Smooth muscle cell (in vitro differentiated cells): ENCODE measurements around the gene LMX1A. TPM values are rescaled to one million over a fixed set of nuclear protein-coding genes. Genes with fewer than 3 reads are reported as not detected.

Experiments
- DNase-seq: peaks from one replicate; lab custom pipeline; 2025; ENCODE audit not compliant: unreplicated experiment; lab: John Stamatoyannopoulos, UW
- H2AFZ ChIP-seq: fragments of 200-600 bp; sonication (generic); 2 replicates; pipeline ENCODE4 v1.6.0; 2016; ENCODE audit warnings: antibody characterized with exemption, low read depth, mild to moderate bottlenecking
- H3F3A ChIP-seq: fragments of 200-600 bp; sonication (generic); 2 replicates; pipeline ENCODE4 v1.6.0; 2017; ENCODE audit warnings: antibody characterized with exemption, low read depth
- H3K27ac ChIP-seq: fragments of 200-600 bp; sonication (generic); 2 replicates; pipeline ENCODE4 v1.5.1; 2016; ENCODE audit warnings: low read depth, mild to moderate bottlenecking
- H3K27me3 ChIP-seq: fragments of 200-600 bp; sonication (generic); 2 replicates; pipeline ENCODE4 v1.6.1; 2016; ENCODE audit warnings: low read depth, mild to moderate bottlenecking
- H3K36me3 ChIP-seq: fragments of 200-600 bp; sonication (generic); 2 replicates; pipeline ENCODE4 v1.5.1; 2016; ENCODE audit warnings: low read depth
- H3K4me1 ChIP-seq: fragments of 200-600 bp; sonication (generic); 2 replicates; pipeline ENCODE4 v1.5.1; 2016; ENCODE audit warnings: low read depth
- H3K4me2 ChIP-seq: fragments of 200-600 bp; sonication (generic); 2 replicates; pipeline ENCODE4 v1.6.0; 2016; ENCODE audit warnings: mild to moderate bottlenecking
- H3K4me3 ChIP-seq: fragments of 200-600 bp; sonication (generic); 2 replicates; pipeline ENCODE4 v1.5.1; 2016; ENCODE audit warnings: mild to moderate bottlenecking
- H3K79me2 ChIP-seq: fragments of 200-600 bp; sonication (generic); 2 replicates; pipeline ENCODE4 v1.6.0; 2016; ENCODE audit warnings: low read depth, mild to moderate bottlenecking
- H3K9ac ChIP-seq: fragments of 200-600 bp; sonication (generic); 2 replicates; pipeline ENCODE4 v1.6.0; 2016; ENCODE audit warnings: low read depth
- H3K9me3 ChIP-seq: fragments of 200-600 bp; sonication (generic); replicated peaks from 2 replicates; pipeline ENCODE4 v1.5.1; 2016; ENCODE audit warnings: low read depth
- H4K20me1 ChIP-seq: fragments of 200-600 bp; sonication (generic); 2 replicates; pipeline ENCODE4 v1.6.0; 2016; ENCODE audit warnings: low read depth
- WGBS: methylation state at CpG from one replicate; pipeline ENCODE4 v1.1.7; 2016; ENCODE audit warnings: low lambda C conversion rate; 5-methylcytosine and 5-hydroxymethylcytosine counted together
- polyA plus RNA-seq: library from polyadenylated mRNA; unstranded; fragments of >200 nt; fragmentation: Nextera tagmentation; extraction: Ambion mirVana; gene quantifications from 2 replicates; pipeline ENCODE4 v1.2.1, GENCODE V29; 2016
- total RNA-seq: library from RNA; depleted of rRNA; stranded (reverse); fragments of >200 nt; gene quantifications from 2 replicates; pipeline ENCODE4 v1.2.3, GENCODE V29; 2014
- TF ChIP-seq, protein P1 (sequence below): fragments of 200-600 bp; sonication (generic); IDR thresholded peaks from 2 replicates; pipeline ENCODE4 v1.5.1; 2017; ENCODE audit warnings: borderline replicate concordance, mild to moderate bottlenecking, antibody characterized with exemption; ENCODE audit not compliant: insufficient read depth, poor library complexity, severe bottlenecking

The LMX1A gene
- total and polyA plus RNA-seq, 2 experiments from 2014 or later = not detected

DNA sequence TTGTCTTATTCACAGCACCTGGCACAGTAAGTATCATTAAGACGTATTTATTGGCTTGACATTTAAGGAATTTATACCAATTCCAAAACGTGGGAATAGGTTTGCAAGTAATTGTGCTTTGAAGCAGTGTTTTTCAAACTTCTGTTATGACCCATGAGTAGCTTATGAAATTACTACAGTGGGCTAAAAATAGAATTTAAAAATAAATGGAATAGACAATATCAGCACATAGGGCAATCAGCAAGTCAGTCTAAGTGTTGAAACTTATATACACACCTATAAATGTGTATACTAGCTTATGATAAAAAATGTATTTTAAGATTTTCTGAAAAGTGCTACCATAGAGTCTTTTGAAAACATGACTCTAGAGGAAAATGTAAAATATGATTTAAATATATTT is 116.6 kb downstream of the LMX1A start:
- peaks cover 92% of the 10 kb centered on the region for H3K27me3 ChIP-seq
- no peaks in the 10 kb centered on the region for H3K79me2 ChIP-seq
- WGBS = 38% methylated on average over 2 of the region's 2 CpGs
- no peak for DNase-seq
- no peak overlapping the region for H3K9ac ChIP-seq
- H2AFZ ChIP-seq = no peak overlapping the region
- TF ChIP-seq, protein P1, sequence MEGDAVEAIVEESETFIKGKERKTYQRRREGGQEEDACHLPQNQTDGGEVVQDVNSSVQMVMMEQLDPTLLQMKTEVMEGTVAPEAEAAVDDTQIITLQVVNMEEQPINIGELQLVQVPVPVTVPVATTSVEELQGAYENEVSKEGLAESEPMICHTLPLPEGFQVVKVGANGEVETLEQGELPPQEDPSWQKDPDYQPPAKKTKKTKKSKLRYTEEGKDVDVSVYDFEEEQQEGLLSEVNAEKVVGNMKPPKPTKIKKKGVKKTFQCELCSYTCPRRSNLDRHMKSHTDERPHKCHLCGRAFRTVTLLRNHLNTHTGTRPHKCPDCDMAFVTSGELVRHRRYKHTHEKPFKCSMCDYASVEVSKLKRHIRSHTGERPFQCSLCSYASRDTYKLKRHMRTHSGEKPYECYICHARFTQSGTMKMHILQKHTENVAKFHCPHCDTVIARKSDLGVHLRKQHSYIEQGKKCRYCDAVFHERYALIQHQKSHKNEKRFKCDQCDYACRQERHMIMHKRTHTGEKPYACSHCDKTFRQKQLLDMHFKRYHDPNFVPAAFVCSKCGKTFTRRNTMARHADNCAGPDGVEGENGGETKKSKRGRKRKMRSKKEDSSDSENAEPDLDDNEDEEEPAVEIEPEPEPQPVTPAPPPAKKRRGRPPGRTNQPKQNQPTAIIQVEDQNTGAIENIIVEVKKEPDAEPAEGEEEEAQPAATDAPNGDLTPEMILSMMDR = no peak
- H4K20me1 ChIP-seq = no peaks in the 10 kb centered on the region
- H3K27ac ChIP-seq = no peak overlapping the region
- peaks cover 10% of the 10 kb centered on the region for H3K4me1 ChIP-seq
- H3K4me3 ChIP-seq = no peak overlapping the region
- H3K36me3 ChIP-seq = no peaks in the 10 kb centered on the region
- no peaks in the 10 kb centered on the region for H3F3A ChIP-seq
- no peak overlapping the region for H3K4me2 ChIP-seq
- H3K9me3 ChIP-seq = no peaks in the 10 kb centered on the region

DNA sequence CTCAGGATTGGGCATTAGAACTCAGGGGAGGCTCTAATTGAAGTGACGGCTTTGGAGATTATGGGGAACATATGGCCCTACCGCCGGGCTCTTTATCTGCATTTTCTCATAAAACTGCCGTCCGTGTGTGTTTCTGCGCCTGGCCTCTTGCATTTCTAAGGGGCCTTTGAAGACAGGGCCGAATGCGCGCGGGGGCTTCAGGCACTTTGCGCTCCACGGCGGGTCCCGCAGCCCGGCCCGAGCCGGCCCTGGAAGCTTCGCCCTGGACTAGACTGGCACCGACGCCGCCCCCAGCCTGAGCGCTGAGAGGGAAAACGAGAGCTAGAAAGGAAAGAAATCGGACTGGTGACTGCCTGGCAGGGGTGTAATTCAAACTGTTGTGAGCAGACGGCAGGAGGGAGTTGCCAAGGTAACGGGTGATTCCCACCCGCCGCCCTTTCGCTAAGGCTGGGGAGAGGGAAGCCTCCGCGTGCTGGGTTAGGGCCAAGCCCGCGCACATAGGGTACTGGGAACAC is 120.7 kb downstream of the LMX1A start:
- Histone ChIP-seq H4K20me1 (no peaks in the 10 kb centered on the region), H2AFZ (no peak overlapping the region), H3K79me2 (no peaks in the 10 kb centered on the region), H3F3A (no peaks in the 10 kb centered on the region), H3K27ac (no peak overlapping the region), H3K4me3 (peak overlapping the region; percentile 45), H3K36me3 (no peaks in the 10 kb centered on the region), H3K4me2 (peak overlapping the region; percentile 88), H3K9me3 (no peaks in the 10 kb centered on the region), H3K4me1 (peaks cover 16% of the 10 kb centered on the region), H3K27me3 (peaks cover 97% of the 10 kb centered on the region), H3K9ac (no peak overlapping the region)
- DNase-seq = no peak
- TF ChIP-seq, protein P1 = no peak
- WGBS = 2% methylated on average over 33 of the region's 33 CpGs

DNA sequence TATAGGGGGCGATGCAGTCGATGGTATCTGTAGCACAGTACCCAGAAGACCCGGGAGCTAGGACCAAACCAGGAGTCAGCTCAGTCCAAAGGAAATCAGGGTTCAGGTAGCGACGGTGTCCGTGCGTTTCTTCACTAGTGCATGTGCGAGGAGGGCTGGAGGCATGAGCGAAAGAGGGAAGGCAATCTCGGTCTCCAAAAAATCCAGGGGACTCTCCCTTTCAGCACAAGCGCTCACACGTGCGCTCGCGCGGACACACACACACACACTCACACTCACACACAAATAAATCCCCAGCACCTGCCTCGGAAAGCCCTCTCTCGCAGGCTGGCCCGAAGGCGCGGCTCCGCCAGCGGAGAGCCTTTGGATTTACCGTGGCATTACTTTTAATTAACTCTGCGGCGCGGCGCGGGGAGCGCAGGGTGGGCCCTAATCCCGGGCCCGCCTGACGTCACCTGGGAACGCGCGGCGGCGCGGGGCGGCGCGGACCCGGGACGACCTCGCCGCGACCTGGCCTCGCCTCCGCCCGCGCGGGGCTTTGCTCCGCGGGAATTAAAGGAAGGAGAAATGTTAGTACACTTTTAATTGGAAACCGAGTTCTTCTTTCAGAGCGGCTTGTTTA is 121.2 kb downstream of the LMX1A start:
- no peaks in the 10 kb centered on the region for H3K9me3 ChIP-seq
- peak overlapping the region; percentile 45 for H3K4me3 ChIP-seq
- WGBS = 2% methylated on average over 55 of the region's 56 CpGs
- no peak overlapping the region for H3K9ac ChIP-seq
- H3K4me2 ChIP-seq = peak overlapping the region; percentile 88
- H2AFZ ChIP-seq = no peak overlapping the region
- H3K79me2 ChIP-seq = no peaks in the 10 kb centered on the region
- peaks cover 16% of the 10 kb centered on the region for H3K4me1 ChIP-seq
- H3K27me3 ChIP-seq = peaks cover 96% of the 10 kb centered on the region
- no peaks in the 10 kb centered on the region for H4K20me1 ChIP-seq
- H3K27ac ChIP-seq = no peak overlapping the region
- no peak for DNase-seq
- no peaks in the 10 kb centered on the region for H3F3A ChIP-seq
- H3K36me3 ChIP-seq = no peaks in the 10 kb centered on the region
- TF ChIP-seq, protein P1 = no peak

DNA sequence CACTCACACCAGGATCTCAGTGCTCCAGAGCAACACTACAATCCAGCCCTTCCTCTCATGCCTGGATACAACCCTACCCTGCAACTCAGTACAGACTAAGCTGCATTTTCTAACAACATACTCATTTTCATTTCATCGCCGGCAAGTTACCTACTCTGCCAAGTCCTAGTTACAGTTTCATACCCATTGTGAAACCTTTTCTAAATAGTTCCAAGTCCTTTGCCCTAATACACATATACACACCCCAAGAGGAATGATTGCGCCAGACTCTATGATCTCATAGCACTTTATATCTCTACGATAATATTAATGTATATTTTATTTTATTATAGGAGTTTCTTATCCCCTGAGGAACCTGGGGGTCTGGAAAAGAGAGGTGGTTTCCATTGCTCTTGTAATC is 122.4 kb downstream of the LMX1A start:
- no peaks in the 10 kb centered on the region for H3K9me3 ChIP-seq
- H3F3A ChIP-seq = no peaks in the 10 kb centered on the region
- TF ChIP-seq, protein P1 = no peak
- 97% methylated on average over 4 of the region's 4 CpGs for WGBS
- no peak overlapping the region for H3K9ac ChIP-seq
- no peak overlapping the region for H3K4me3 ChIP-seq
- no peaks in the 10 kb centered on the region for H3K36me3 ChIP-seq
- no peaks in the 10 kb centered on the region for H4K20me1 ChIP-seq
- DNase-seq = no peak
- H3K27me3 ChIP-seq = peaks cover 91% of the 10 kb centered on the region
- no peaks in the 10 kb centered on the region for H3K79me2 ChIP-seq
- no peak overlapping the region for H2AFZ ChIP-seq
- H3K4me2 ChIP-seq = no peak overlapping the region
- no peak overlapping the region for H3K27ac ChIP-seq
- H3K4me1 ChIP-seq = peaks cover 16% of the 10 kb centered on the region
